CD4-positive, alpha-beta T cell (primary cell): ENCODE data around the gene PKNOX2. TPM values are rescaled to one million over a fixed set of nuclear protein-coding genes. Genes with fewer than 3 reads are reported as not detected.

ENCODE experiments used
- ATAC-seq: fragments of 200-7000 bp; cut with Tn5 transposase; one replicate; pipeline ENCODE4 v1.10.0; 2022; ENCODE audit warnings: mild to moderate bottlenecking; ENCODE audit not compliant: poor library complexity
- CTCF ChIA-PET: fragments of 350-600 bp; sonication (Branson Sonifier 250); formaldehyde crosslinking; loops from one replicate; lab custom pipeline; 2021; ENCODE audit warnings: antibody characterized with exemption, inconsistent platforms; lab: Charles Lee
- POLR2A ChIA-PET: fragments of 350-600 bp; sonication (Branson Sonifier 250); formaldehyde crosslinking; loops from one replicate; lab custom pipeline; 2021; ENCODE audit warnings: antibody characterized with exemption, inconsistent platforms; lab: Charles Lee
- DNase-seq, 14 experiments: peaks; one replicate each; pipeline ENCODE4 v3.0.0-alpha.2; 2013 to 2020; ENCODE audit warnings: mixed read lengths in 2 of 14
- H3K27ac ChIP-seq, 2 donors: one replicate each; pipeline versions ENCODE4 v1.5.1 to v1.7.0; 2013; ENCODE audit warnings: low read length in 2 of 2, low read depth in 1 of 2, mild to moderate bottlenecking in 1 of 2
- H3K27me3 ChIP-seq, 2 experiments: 1 replicate in 1 of 2; 2 replicates in 1 of 2; pipeline versions ENCODE4 v1.6.1 to v1.7.0; 2013; ENCODE audit warnings: low read length in 2 of 2, control low read depth in 1 of 2, mild to moderate bottlenecking in 1 of 2, moderate library complexity in 1 of 2; ENCODE audit not compliant: insufficient read depth in 2 of 2, control insufficient read depth in 1 of 2
- H3K36me3 ChIP-seq: one replicate; pipeline ENCODE4 v1.6.1; 2013; ENCODE audit warnings: low read length, control low read depth; ENCODE audit not compliant: insufficient read depth
- H3K4me1 ChIP-seq: one replicate; pipeline ENCODE4 v1.6.1; 2013; ENCODE audit warnings: low read length, control low read depth; ENCODE audit not compliant: insufficient read depth
- H3K4me3 ChIP-seq: one replicate; pipeline ENCODE4 v1.5.1; 2013; ENCODE audit warnings: mild to moderate bottlenecking, low read length, moderate library complexity
- H3K9me3 ChIP-seq, 2 experiments: 1 replicate in 1 of 2; 2 replicates in 1 of 2; pipeline versions ENCODE4 v1.6.1 to v1.7.0; 2013; ENCODE audit warnings: low read length in 2 of 2, mild to moderate bottlenecking in 2 of 2, control low read depth in 1 of 2, moderate library complexity in 1 of 2; ENCODE audit not compliant: control insufficient read depth in 1 of 2, insufficient read depth in 1 of 2
- H3K27ac Mint-ChIP-seq: one replicate; pipeline ENCODE4 v1.8.0; 2020; ENCODE audit warnings: mixed read lengths
- H3K27me3 Mint-ChIP-seq: one replicate; pipeline ENCODE4 v1.8.0; 2021; ENCODE audit warnings: mixed read lengths
- H3K36me3 Mint-ChIP-seq: one replicate; pipeline ENCODE4 v1.8.0; 2021; ENCODE audit warnings: low read depth, mixed read lengths
- H3K4me1 Mint-ChIP-seq: one replicate; pipeline ENCODE4 v1.8.0; 2021; ENCODE audit warnings: low read depth, mixed read lengths
- H3K4me3 Mint-ChIP-seq: one replicate; pipeline ENCODE4 v1.8.0; 2020; ENCODE audit warnings: mild to moderate bottlenecking, mixed read lengths
- H3K9me3 Mint-ChIP-seq: one replicate; pipeline ENCODE4 v1.8.0; 2020; ENCODE audit warnings: mixed read lengths
- CTCF ChIP-seq: fragments of 200-600 bp; IDR thresholded peaks from one replicate; pipeline ENCODE4 v1.8.0; 2022; ENCODE audit warnings: antibody characterized with exemption, mild to moderate bottlenecking
- intact Hi-C, 2 experiments: fragments of 100-400 bp; cut with DNase I in 1 of 2; cut with micrococcal nuclease in 1 of 2; formaldehyde crosslinking; loops; one replicate each; pipeline versions ENCODE4 v1.15.1 to v1.9.0; 2023 to 2025; cut with DNase I, micrococcal nuclease
- total RNA-seq, 174 experiments: library from RNA in 2 of 174; stranded (reverse) in 2 of 174; gene quantifications; one replicate each; pipeline ENCODE4 v1.2.3 and lab custom pipeline; 2021 to 2026

Gene PKNOX2
- total RNA-seq, 2 experiments from 2014 or later: not detected

- H3K27me3 ChIP-seq: peaks cover 9 to 12% of the 10 kb centered on the region in 2 experiments
- Mint-ChIP-seq H3K4me1 (no peaks in the 10 kb centered on the region), H3K4me3 (no peak overlapping the region), H3K27me3 (peaks cover 16% of the 10 kb centered on the region), H3K9me3 (no peaks in the 10 kb centered on the region), H3K27ac (no peak overlapping the region), H3K36me3 (no peaks in the 10 kb centered on the region)
- CTCF ChIA-PET: no interaction called here
- H3K36me3 ChIP-seq: no peaks in the 10 kb centered on the region
- ATAC-seq (no peak), DNase-seq (no peak)
- POLR2A ChIA-PET: no interaction called here
- H3K4me1 ChIP-seq: no peaks in the 10 kb centered on the region
- H3K27ac ChIP-seq: no peak overlapping the region
- H3K9me3 ChIP-seq: no peaks in the 10 kb centered on the region
- intact Hi-C loops: no loop called here
- TF ChIP-seq CTCF: no peak
- H3K4me3 ChIP-seq: no peak overlapping the region
Observed at GRCh38 chr11:125460275-125460674, 295.7 kb downstream of the PKNOX2 start.

- H3K36me3 ChIP-seq: no peaks in the 10 kb centered on the region
- H3K4me3 ChIP-seq: no peak overlapping the region
- Mint-ChIP-seq H3K9me3 (no peaks in the 10 kb centered on the region), H3K27me3 (peaks cover 29% of the 10 kb centered on the region), H3K4me1 (no peaks in the 10 kb centered on the region), H3K4me3 (no peak overlapping the region), H3K36me3 (no peaks in the 10 kb centered on the region), H3K27ac (no peak overlapping the region)
- ATAC-seq (no peak), DNase-seq (no peak)
- no peak for TF ChIP-seq CTCF
- intact Hi-C loops: no loop called here
- ChIA-PET CTCF (no interaction called here), POLR2A (no interaction called here)
- H3K4me1 ChIP-seq: no peaks in the 10 kb centered on the region
- peaks cover 12 to 15% of the 10 kb centered on the region in 2 experiments for H3K27me3 ChIP-seq
- no peak overlapping the region for H3K27ac ChIP-seq
- no peaks in the 10 kb centered on the region for H3K9me3 ChIP-seq
Observed at GRCh38 chr11:125463590-125464269, 299.2 kb downstream of the PKNOX2 start.

GRCh38 chr11:125464270-125464662 is 299.7 kb downstream of the PKNOX2 start:
- DNase-seq (no peak), ATAC-seq (no peak)
- TF ChIP-seq CTCF: no peak
- no peaks in the 10 kb centered on the region for H3K9me3 Mint-ChIP-seq
- H3K36me3 Mint-ChIP-seq: no peaks in the 10 kb centered on the region
- H3K4me3 ChIP-seq: no peak overlapping the region
- H3K36me3 ChIP-seq: no peaks in the 10 kb centered on the region
- no peaks in the 10 kb centered on the region for H3K4me1 ChIP-seq
- ChIA-PET POLR2A (no interaction called here), CTCF (no interaction called here)
- intact Hi-C loops: no loop called here
- no peaks in the 10 kb centered on the region for H3K4me1 Mint-ChIP-seq
- H3K27me3 Mint-ChIP-seq: peaks cover 32% of the 10 kb centered on the region
- H3K27me3 ChIP-seq: peaks cover 12 to 15% of the 10 kb centered on the region in 2 experiments
- no peak overlapping the region for H3K4me3 Mint-ChIP-seq
- no peaks in the 10 kb centered on the region for H3K9me3 ChIP-seq
- no peak overlapping the region for H3K27ac ChIP-seq
- no peak overlapping the region for H3K27ac Mint-ChIP-seq
